Right cardiac atrium (tissue), 5 donors: ENCODE data around the gene PPP1R14C. TPM values are rescaled to one million over a fixed set of nuclear protein-coding genes. Genes with fewer than 3 reads are reported as not detected.
A peak's percentile ranks its signal among the peaks of the same experiment; 100 is the strongest.
"Not testable (repeated sequence)": the region's sequence is repeated elsewhere in the genome, so short reads cannot be mapped to it uniquely, and the experiment has no call there.

Source experiments
- ATAC-seq, 2 donors: fragments of 200-7000 bp; cut with Tn5 transposase; one replicate each; pipeline versions ENCODE4 v1.8.0 to v1.9.1; 2020; ENCODE audit warnings: moderate library complexity in 2 of 2, mild to moderate bottlenecking in 1 of 2
- DNase-seq, 3 donors: peaks; one replicate each; pipeline ENCODE4 v3.0.0-alpha.2; 2020
- H3K27ac ChIP-seq: one replicate; pipeline ENCODE4 v1.5.1; 2013; ENCODE audit warnings: mild to moderate bottlenecking, low read length, control low read depth, moderate library complexity
- H3K27me3 ChIP-seq: one replicate; pipeline ENCODE4 v1.6.1; 2013; ENCODE audit not compliant: control insufficient read depth, insufficient read depth
- H3K4me1 ChIP-seq: one replicate; pipeline ENCODE4 v1.6.1; 2013; ENCODE audit warnings: low read length; ENCODE audit not compliant: control insufficient read depth, insufficient read depth
- H3K4me3 ChIP-seq: one replicate; pipeline ENCODE4 v1.5.1; 2013; ENCODE audit warnings: low read length, control low read depth
- H3K9me3 ChIP-seq: one replicate; pipeline ENCODE4 v1.6.1; 2013; ENCODE audit warnings: low read length; ENCODE audit not compliant: control insufficient read depth
- WGBS: extraction: QIAGEN DNeasy Blood & Tissue Kit; methylation state at CpG from one replicate; pipeline ENCODE4 v1.1.7; 2013; 5-methylcytosine and 5-hydroxymethylcytosine counted together
- intact Hi-C, 4 donors: fragments of 100-400 bp; cut with DNase I; formaldehyde crosslinking; loops; one replicate each; pipeline versions ENCODE4 v1.11.0 to v1.14.0; 2022 to 2023
- polyA plus RNA-seq: library from polyadenylated mRNA; stranded (reverse); fragments of 200-250 nt; gene quantifications from one replicate; pipeline ENCODE4 v1.2.3, GENCODE V29; 2013
- total RNA-seq, 4 donors: library from RNA; stranded (reverse); fragmentation: NEBNext Ultra II Directional; extraction: Animal tissue kit (Norgen Biotek cat#: 25700); gene quantifications; one replicate each; pipeline ENCODE4 v1.2.1, GENCODE V29; 2021
- donor health status: healthy with polysubstance abuse.
- donor health status: DM: no; HTN: yes; CAD: no.
- donor health status: DM: no; HTN: no; CAD: no.
- donor health status: DM: no; HTN: yes; CAD: no; lungs with severe emphysema.
- donor health status: DM: yes; HTN: yes; CAD: no.

Gene PPP1R14C
- total and polyA plus RNA-seq, 5 donors: 90.7 to 170 (median 102) TPM

GRCh38 chr6:150118203-150118602, 24.6 kb upstream of the PPP1R14C start:
- Histone ChIP-seq H3K4me3 (no peak overlapping the region), H3K27ac (no peak overlapping the region), H3K4me1 (no peaks in the 10 kb centered on the region), H3K27me3 (no peaks in the 10 kb centered on the region), H3K9me3 (no peaks in the 10 kb centered on the region)
- intact Hi-C loops: no loop called here
- ATAC-seq (no peak), DNase-seq (no peak)
- 76% methylated on average over 6 of the region's 6 CpGs for WGBS

- WGBS: 66% methylated on average over 9 of the region's 9 CpGs
- no peak overlapping the region for H3K27ac ChIP-seq
- ATAC-seq (peak in 1 of 2 donors; percentile 63), DNase-seq (no peak)
- no peak overlapping the region for H3K4me3 ChIP-seq
- H3K27me3 ChIP-seq: no peaks in the 10 kb centered on the region
- no peaks in the 10 kb centered on the region for H3K9me3 ChIP-seq
- intact Hi-C loops: no loop called here
- H3K4me1 ChIP-seq: no peaks in the 10 kb centered on the region
Measured at GRCh38 chr6:150118627-150119026, 24.2 kb upstream of the PPP1R14C start.

- no peaks in the 10 kb centered on the region for H3K27me3 ChIP-seq
- intact Hi-C loops: no loop called here
- no peak overlapping the region for H3K27ac ChIP-seq
- WGBS: 22% methylated on average over 7 of the region's 7 CpGs
- H3K9me3 ChIP-seq: no peaks in the 10 kb centered on the region
- no peak overlapping the region for H3K4me3 ChIP-seq
- H3K4me1 ChIP-seq: no peaks in the 10 kb centered on the region
- no peak for DNase-seq
- ATAC-seq: peak in 1 of 2 donors; percentile 33
Measured at GRCh38 chr6:150119173-150119572, 23.7 kb upstream of the PPP1R14C start.

- Histone ChIP-seq H3K4me1 (no peaks in the 10 kb centered on the region), H3K27me3 (no peaks in the 10 kb centered on the region), H3K27ac (no peak overlapping the region), H3K9me3 (no peaks in the 10 kb centered on the region), H3K4me3 (no peak overlapping the region)
- intact Hi-C loops: no loop called here
- ATAC-seq (no peak), DNase-seq (no peak)
- 60% methylated on average over 7 of the region's 7 CpGs for WGBS
Measured at GRCh38 chr6:150123645-150124044, 19.2 kb upstream of the PPP1R14C start.

GRCh38 chr6:150124235-150124634, 18.6 kb upstream of the PPP1R14C start:
- ATAC-seq (no peak), DNase-seq (no peak)
- Histone ChIP-seq H3K4me3 (no peak overlapping the region), H3K27me3 (no peaks in the 10 kb centered on the region), H3K9me3 (no peaks in the 10 kb centered on the region), H3K27ac (no peak overlapping the region), H3K4me1 (no peaks in the 10 kb centered on the region)
- intact Hi-C loops: no loop called here
- WGBS: 96% methylated on average over 3 of the region's 3 CpGs

- no peak for DNase-seq
- H3K4me1 ChIP-seq: no peaks in the 10 kb centered on the region
- ATAC-seq: no peak
- no peak overlapping the region for H3K4me3 ChIP-seq
- intact Hi-C loops: no loop called here
- H3K27ac ChIP-seq: no peak overlapping the region
- 74% methylated on average over 13 of the region's 13 CpGs for WGBS
- no peaks in the 10 kb centered on the region for H3K9me3 ChIP-seq
- H3K27me3 ChIP-seq: no peaks in the 10 kb centered on the region
Measured at GRCh38 chr6:150126641-150127291, 16.1 kb upstream of the PPP1R14C start.

- ATAC-seq (no peak), DNase-seq (no peak)
- Histone ChIP-seq H3K4me3 (no peak overlapping the region), H3K27me3 (no peaks in the 10 kb centered on the region), H3K27ac (no peak overlapping the region), H3K9me3 (no peaks in the 10 kb centered on the region), H3K4me1 (no peaks in the 10 kb centered on the region)
- WGBS: 88% methylated on average over 8 of the region's 8 CpGs
- intact Hi-C loops: no loop called here
Measured at GRCh38 chr6:150128425-150128824, 14.4 kb upstream of the PPP1R14C start.

DNA sequence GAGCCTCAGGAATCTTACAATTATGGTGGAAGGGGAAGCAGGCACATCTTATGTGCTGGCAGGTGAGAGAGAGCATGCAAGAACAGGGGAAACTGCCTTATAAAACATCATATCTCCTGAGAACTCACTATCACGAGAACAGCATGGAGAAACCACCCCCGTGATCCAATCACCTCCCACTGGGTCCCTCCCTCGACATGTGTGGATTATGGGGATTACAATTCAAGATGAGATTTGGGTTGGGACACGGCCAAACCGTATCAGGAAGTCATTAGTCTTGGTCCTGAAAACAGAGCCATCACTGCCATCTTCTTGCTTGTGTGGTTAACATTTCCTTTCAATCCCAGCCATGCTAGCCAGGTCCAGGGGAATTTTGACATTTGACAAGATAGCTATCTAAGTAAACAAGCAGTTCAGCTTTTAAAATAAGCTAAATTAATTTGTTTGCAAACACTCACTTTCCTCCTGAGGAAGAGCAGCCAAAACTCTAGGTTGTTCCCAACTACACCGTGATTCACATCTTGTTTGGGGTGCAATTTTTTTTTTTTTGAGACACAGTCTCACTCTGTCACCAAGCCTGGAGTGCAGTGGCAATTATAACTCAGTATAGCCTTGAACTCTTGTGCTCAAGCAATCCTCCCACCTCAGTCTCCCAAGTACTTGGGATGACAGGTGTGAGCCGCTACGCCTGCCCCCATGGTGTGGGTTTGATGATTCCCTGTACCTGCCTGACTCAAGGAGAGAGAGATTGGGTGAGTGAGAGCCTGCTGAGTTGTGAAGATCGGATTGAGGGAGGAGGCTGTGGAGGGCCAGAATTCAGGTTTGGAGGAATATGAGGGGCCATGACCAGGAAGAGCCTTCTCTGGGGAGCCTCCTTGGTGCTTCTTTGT, 13.0 kb upstream of the PPP1R14C start:
- no peaks in the 10 kb centered on the region for H3K4me1 ChIP-seq
- intact Hi-C loops: no loop called here
- H3K4me3 ChIP-seq: no peak overlapping the region
- H3K27ac ChIP-seq: no peak overlapping the region
- H3K27me3 ChIP-seq: no peaks in the 10 kb centered on the region
- no peak for DNase-seq
- no peak for ATAC-seq
- WGBS: 66% methylated on average over 9 of the region's 9 CpGs
- no peaks in the 10 kb centered on the region for H3K9me3 ChIP-seq

DNA sequence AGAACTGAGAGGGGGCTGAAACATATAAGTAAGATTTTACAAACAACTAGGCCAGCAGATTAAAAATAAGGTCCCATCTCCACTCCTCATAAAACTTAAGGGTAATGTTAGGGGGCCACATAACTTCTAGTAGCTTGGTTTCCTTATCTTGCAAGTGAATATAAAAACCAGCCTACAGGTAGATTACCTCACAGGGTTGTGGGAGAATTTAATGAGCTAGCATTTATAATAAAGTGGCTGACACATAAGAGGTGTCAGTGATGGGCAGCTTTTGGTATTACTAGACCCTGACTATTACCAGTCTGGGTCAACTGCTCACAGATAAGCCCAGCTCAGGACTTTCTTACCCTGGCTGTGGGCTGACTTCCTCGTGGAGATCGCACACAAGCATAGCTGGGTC, 9.2 kb upstream of the PPP1R14C start:
- 77% methylated on average over 2 of the region's 2 CpGs for WGBS

DNA sequence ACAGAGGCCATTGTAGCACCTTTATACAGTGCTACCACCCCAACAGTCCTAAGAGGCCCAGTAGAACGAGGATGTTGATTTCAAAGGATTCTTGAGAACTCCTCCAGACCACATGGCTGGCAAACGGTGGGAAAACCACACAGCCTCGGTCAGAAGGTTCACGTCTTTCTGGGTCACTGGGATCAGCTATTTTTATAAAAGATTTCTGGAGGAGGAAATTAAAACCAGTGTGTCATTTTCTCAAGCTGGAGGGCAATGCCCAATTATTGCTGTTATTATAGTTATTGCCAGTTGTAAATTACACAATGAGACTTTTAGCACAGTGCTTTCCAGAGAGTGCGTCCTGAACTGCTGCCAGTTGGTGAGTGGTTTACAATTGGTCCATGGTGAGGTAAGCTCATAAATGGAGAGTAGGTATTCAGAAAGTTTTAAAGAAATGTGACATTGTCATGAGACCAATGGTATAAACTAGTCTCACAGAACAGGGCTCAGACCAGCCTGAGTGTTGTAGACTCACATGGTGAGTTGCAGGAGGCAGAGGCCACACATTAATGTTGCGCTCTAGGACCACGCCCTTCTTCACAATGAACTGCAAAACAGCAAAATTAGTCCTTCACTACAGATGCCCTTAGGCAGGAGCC, 8.4 kb upstream of the PPP1R14C start:
- H3K27me3 ChIP-seq: no peaks in the 10 kb centered on the region
- 84% methylated on average over 7 of the region's 7 CpGs for WGBS
- H3K9me3 ChIP-seq: no peaks in the 10 kb centered on the region
- ATAC-seq (no peak), DNase-seq (no peak)
- intact Hi-C loops: no loop called here
- H3K4me1 ChIP-seq: no peaks in the 10 kb centered on the region
- no peak overlapping the region for H3K4me3 ChIP-seq
- H3K27ac ChIP-seq: no peak overlapping the region

More for the DNA sequence above, 9.2 kb upstream of the PPP1R14C start:
- H3K9me3 ChIP-seq: no peaks in the 10 kb centered on the region
- H3K27ac ChIP-seq: no peak overlapping the region
- DNase-seq (no peak), ATAC-seq (no peak)
- H3K4me1 ChIP-seq: no peaks in the 10 kb centered on the region
- no peaks in the 10 kb centered on the region for H3K27me3 ChIP-seq
- intact Hi-C loops: no loop called here
- no peak overlapping the region for H3K4me3 ChIP-seq

GRCh38 chr6:150137711-150138110, 5.1 kb upstream of the PPP1R14C start:
- H3K9me3 ChIP-seq, H3K4me1 ChIP-seq, intact Hi-C loops, H3K27me3 ChIP-seq, H3K27ac ChIP-seq, DNase-seq, ATAC-seq, H3K4me3 ChIP-seq: not testable (repeated sequence)
- 67% methylated on average over 3 of the region's 3 CpGs for WGBS
